HL-60 (cell line): ENCODE results near the gene PDE3A.

Experiments
- DNase-seq, 2 experiments: peaks; one replicate each; pipeline ENCODE4 v3.0.0-alpha.2; 2010 to 2020; ENCODE audit warnings: low read depth in 1 of 2, low spot score in 1 of 2
- H3K27ac ChIP-seq: fragments of 250-450 bp; sonication (Bioruptor Pico); replicated peaks from 2 replicates; pipeline ENCODE4 v1.5.1; 2020; ENCODE audit warnings: mild to moderate bottlenecking, moderate library complexity
- H3K27me3 ChIP-seq: fragments of 250-450 bp; sonication (Bioruptor Pico); 2 replicates; pipeline ENCODE4 v1.5.1; 2021; ENCODE audit warnings: mild to moderate bottlenecking, moderate library complexity; ENCODE audit not compliant: insufficient read depth, poor library complexity, severe bottlenecking
- H3K4me3 ChIP-seq: replicated peaks from 2 replicates; pipeline ENCODE4 v1.5.1; 2011; ENCODE audit warnings: mild to moderate bottlenecking, control low read depth, low read length; ENCODE audit not compliant: insufficient read depth
- GABPA ChIP-seq: IDR thresholded peaks from 2 replicates; pipeline ENCODE4 v1.6.1; 2012; ENCODE audit warnings: low read depth
- POLR2AphosphoS5 ChIP-seq: IDR thresholded peaks from 2 replicates; pipeline ENCODE4 v1.6.1; 2012; ENCODE audit warnings: low read depth
- SPI1 ChIP-seq: IDR thresholded peaks from 2 replicates; pipeline ENCODE4 v1.6.1; 2012; ENCODE audit warnings: low read depth, mild to moderate bottlenecking, borderline replicate concordance
- TF ChIP-seq, protein P1 (sequence below): IDR thresholded peaks from one replicate; pipeline ENCODE4 v1.5.1; 2011; ENCODE audit warnings: low read length, control low read depth, inconsistent platforms; ENCODE audit not compliant: insufficient read depth
- TF ChIP-seq, protein P2 (sequence below): IDR thresholded peaks from 2 replicates; pipeline ENCODE4 v1.6.1; 2012; ENCODE audit warnings: low read depth; ENCODE audit not compliant: insufficient replicate concordance

The PDE3A gene

GRCh38 chr12:20696181-20696905 lies 328.0 kb downstream of the PDE3A start:
- Histone ChIP-seq H3K27me3 (no peaks in the 10 kb centered on the region), H3K4me3 (no peak overlapping the region), H3K27ac (no peak overlapping the region)
- TF ChIP-seq GABPA (no peak), SPI1 (no peak), POLR2AphosphoS5 (no peak)
- TF ChIP-seq, protein P1, sequence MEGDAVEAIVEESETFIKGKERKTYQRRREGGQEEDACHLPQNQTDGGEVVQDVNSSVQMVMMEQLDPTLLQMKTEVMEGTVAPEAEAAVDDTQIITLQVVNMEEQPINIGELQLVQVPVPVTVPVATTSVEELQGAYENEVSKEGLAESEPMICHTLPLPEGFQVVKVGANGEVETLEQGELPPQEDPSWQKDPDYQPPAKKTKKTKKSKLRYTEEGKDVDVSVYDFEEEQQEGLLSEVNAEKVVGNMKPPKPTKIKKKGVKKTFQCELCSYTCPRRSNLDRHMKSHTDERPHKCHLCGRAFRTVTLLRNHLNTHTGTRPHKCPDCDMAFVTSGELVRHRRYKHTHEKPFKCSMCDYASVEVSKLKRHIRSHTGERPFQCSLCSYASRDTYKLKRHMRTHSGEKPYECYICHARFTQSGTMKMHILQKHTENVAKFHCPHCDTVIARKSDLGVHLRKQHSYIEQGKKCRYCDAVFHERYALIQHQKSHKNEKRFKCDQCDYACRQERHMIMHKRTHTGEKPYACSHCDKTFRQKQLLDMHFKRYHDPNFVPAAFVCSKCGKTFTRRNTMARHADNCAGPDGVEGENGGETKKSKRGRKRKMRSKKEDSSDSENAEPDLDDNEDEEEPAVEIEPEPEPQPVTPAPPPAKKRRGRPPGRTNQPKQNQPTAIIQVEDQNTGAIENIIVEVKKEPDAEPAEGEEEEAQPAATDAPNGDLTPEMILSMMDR, result no peak
- TF ChIP-seq, protein P2, sequence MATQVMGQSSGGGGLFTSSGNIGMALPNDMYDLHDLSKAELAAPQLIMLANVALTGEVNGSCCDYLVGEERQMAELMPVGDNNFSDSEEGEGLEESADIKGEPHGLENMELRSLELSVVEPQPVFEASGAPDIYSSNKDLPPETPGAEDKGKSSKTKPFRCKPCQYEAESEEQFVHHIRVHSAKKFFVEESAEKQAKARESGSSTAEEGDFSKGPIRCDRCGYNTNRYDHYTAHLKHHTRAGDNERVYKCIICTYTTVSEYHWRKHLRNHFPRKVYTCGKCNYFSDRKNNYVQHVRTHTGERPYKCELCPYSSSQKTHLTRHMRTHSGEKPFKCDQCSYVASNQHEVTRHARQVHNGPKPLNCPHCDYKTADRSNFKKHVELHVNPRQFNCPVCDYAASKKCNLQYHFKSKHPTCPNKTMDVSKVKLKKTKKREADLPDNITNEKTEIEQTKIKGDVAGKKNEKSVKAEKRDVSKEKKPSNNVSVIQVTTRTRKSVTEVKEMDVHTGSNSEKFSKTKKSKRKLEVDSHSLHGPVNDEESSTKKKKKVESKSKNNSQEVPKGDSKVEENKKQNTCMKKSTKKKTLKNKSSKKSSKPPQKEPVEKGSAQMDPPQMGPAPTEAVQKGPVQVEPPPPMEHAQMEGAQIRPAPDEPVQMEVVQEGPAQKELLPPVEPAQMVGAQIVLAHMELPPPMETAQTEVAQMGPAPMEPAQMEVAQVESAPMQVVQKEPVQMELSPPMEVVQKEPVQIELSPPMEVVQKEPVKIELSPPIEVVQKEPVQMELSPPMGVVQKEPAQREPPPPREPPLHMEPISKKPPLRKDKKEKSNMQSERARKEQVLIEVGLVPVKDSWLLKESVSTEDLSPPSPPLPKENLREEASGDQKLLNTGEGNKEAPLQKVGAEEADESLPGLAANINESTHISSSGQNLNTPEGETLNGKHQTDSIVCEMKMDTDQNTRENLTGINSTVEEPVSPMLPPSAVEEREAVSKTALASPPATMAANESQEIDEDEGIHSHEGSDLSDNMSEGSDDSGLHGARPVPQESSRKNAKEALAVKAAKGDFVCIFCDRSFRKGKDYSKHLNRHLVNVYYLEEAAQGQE, result no peak
- no peak for DNase-seq

DNA sequence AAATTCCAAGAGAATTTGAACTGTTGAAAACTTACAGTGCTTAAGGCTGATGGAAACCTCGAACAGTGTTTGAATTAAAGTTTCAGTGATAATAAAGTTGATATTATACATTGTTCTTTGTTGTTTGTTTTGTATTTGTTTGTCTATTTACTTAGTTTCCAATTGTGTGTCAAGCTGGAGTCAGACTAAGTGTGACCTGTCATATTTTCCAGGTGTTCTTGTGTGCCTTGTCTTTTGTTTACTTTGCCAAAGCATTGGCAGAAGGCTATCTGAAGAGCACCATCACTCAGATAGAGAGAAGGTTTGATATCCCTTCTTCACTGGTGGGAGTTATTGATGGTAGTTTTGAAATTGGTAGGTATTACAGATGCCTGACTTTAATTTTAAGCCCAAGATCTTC lies 332.8 kb downstream of the PDE3A start:
- H3K4me3 ChIP-seq, result no peak overlapping the region
- no peak overlapping the region for H3K27ac ChIP-seq
- no peak for DNase-seq
- TF ChIP-seq POLR2AphosphoS5 (no peak), SPI1 (no peak), GABPA (no peak)
- TF ChIP-seq, protein P1, result no peak
- TF ChIP-seq, protein P2, result no peak
- H3K27me3 ChIP-seq, result no peaks in the 10 kb centered on the region

- Histone ChIP-seq H3K27ac (no peak overlapping the region), H3K27me3 (no peaks in the 10 kb centered on the region), H3K4me3 (no peak overlapping the region)
- TF ChIP-seq POLR2AphosphoS5 (no peak), SPI1 (no peak), GABPA (no peak)
- TF ChIP-seq, protein P1, result no peak
- TF ChIP-seq, protein P2, result no peak
- DNase-seq, result no peak
Observed at GRCh38 chr12:20704860-20705259, 336.5 kb downstream of the PDE3A start.
